ENCODE results near the gene TECPR1.

- TF ChIP-seq CTCF (IDR thresholded peaks at IDR 0.05) (no peak), POLR2A (IDR thresholded peaks at IDR 0.05) (no peak)
Measured at GRCh38 chr7:98175260-98175940, 76.6 kb downstream of the TECPR1 start.

Measured in lower leg skin (tissue), 3 donors.